Neuronal stem cell (in vitro differentiated cells): ENCODE measurements around the gene COX20.

ENCODE experiments used
- DNase-seq: peaks from one replicate; pipeline ENCODE4 v3.0.0-alpha.2; 2013; ENCODE audit warnings: low spot score
- H2AFZ ChIP-seq: one replicate; pipeline ENCODE4 v1.6.1; 2013; ENCODE audit warnings: mild to moderate bottlenecking, low read length, inconsistent platforms
- H2AK5ac ChIP-seq: 2 replicates; pipeline ENCODE4 v1.6.1; 2013; ENCODE audit warnings: low read depth, mild to moderate bottlenecking, inconsistent platforms, low read length, moderate library complexity, mixed read lengths
- H2BK120ac ChIP-seq: 2 replicates; pipeline ENCODE4 v1.6.1; 2013; ENCODE audit warnings: low read depth, mild to moderate bottlenecking, inconsistent platforms, low read length, moderate library complexity, mixed read lengths
- H2BK12ac ChIP-seq: one replicate; pipeline ENCODE4 v1.6.1; 2013; ENCODE audit warnings: low read length, inconsistent platforms
- H2BK15ac ChIP-seq: 2 replicates; pipeline ENCODE4 v1.6.1; 2013; ENCODE audit warnings: mild to moderate bottlenecking, low read length, inconsistent platforms, mixed read lengths
- H2BK5ac ChIP-seq: one replicate; pipeline ENCODE4 v1.6.1; 2013; ENCODE audit warnings: inconsistent platforms, mild to moderate bottlenecking, low read length, moderate library complexity
- H3K14ac ChIP-seq: one replicate; pipeline ENCODE4 v1.6.1; 2013; ENCODE audit warnings: low read length, inconsistent platforms
- H3K18ac ChIP-seq: 2 replicates; pipeline ENCODE4 v1.6.1; 2013; ENCODE audit warnings: low read length, inconsistent platforms
- H3K23ac ChIP-seq: 2 replicates; pipeline ENCODE4 v1.6.1; 2013; ENCODE audit warnings: low read depth, mild to moderate bottlenecking, mixed read lengths, low read length, inconsistent platforms; ENCODE audit not compliant: poor library complexity
- H3K27ac ChIP-seq: replicated peaks from 3 replicates; pipeline ENCODE4 v1.5.1; 2013; ENCODE audit warnings: low read length, inconsistent platforms
- H3K27me3 ChIP-seq, 3 experiments: 2 replicates each; pipeline ENCODE4 v1.6.1; 2013; ENCODE audit warnings: low read length in 3 of 3, mild to moderate bottlenecking in 2 of 3, inconsistent platforms in 1 of 3, low read depth in 1 of 3, mixed read lengths in 1 of 3, moderate library complexity in 1 of 3; ENCODE audit not compliant: control insufficient read depth in 3 of 3, insufficient read depth in 3 of 3
- H3K36me3 ChIP-seq, 2 donors: replicated peaks in 1 of 2; 2 replicates each; pipeline ENCODE4 v1.6.1; 2013; ENCODE audit warnings: low read length in 2 of 2; ENCODE audit not compliant: control insufficient read depth in 2 of 2, insufficient read depth in 2 of 2
- H3K4ac ChIP-seq: 2 replicates; pipeline ENCODE4 v1.6.1; 2013; ENCODE audit warnings: inconsistent platforms, mild to moderate bottlenecking, low read length, moderate library complexity
- H3K4me1 ChIP-seq, 2 donors: 1 replicate in 1 of 2; 2 replicates in 1 of 2; pipeline ENCODE4 v1.6.1; 2013; ENCODE audit warnings: low read length in 2 of 2, low read depth in 1 of 2; ENCODE audit not compliant: control insufficient read depth in 2 of 2, insufficient read depth in 1 of 2
- H3K4me2 ChIP-seq: one replicate; pipeline ENCODE4 v1.6.1; 2013; ENCODE audit warnings: mild to moderate bottlenecking, low read length, inconsistent platforms; ENCODE audit not compliant: insufficient read depth, poor library complexity, severe bottlenecking
- H3K4me3 ChIP-seq, 2 donors: 2 replicates each; pipeline ENCODE4 v1.5.1; 2013; ENCODE audit warnings: low read length in 2 of 2, mild to moderate bottlenecking in 2 of 2, inconsistent platforms in 1 of 2, moderate library complexity in 1 of 2
- H3K79me1 ChIP-seq: one replicate; pipeline ENCODE4 v1.6.1; 2013; ENCODE audit warnings: low read depth, mild to moderate bottlenecking, inconsistent platforms, low read length, moderate library complexity
- H3K9ac ChIP-seq: one replicate; pipeline ENCODE4 v1.6.1; 2013; ENCODE audit warnings: mild to moderate bottlenecking, low read depth, low read length, inconsistent platforms; ENCODE audit not compliant: poor library complexity
- H3K9me3 ChIP-seq, 2 donors: replicated peaks in 1 of 2; 2 replicates each; pipeline versions ENCODE3 to v1.6.1; 2013; ENCODE audit warnings: low read length in 2 of 2, mild to moderate bottlenecking in 2 of 2, inconsistent platforms in 1 of 2, low read depth in 1 of 2, mixed read lengths in 1 of 2, moderate library complexity in 1 of 2; ENCODE audit not compliant: control insufficient read depth in 2 of 2, insufficient read depth in 1 of 2
- H4K8ac ChIP-seq: one replicate; pipeline ENCODE4 v1.6.1; 2013; ENCODE audit warnings: low read depth, mild to moderate bottlenecking, inconsistent platforms, low read length, moderate library complexity
- H4K91ac ChIP-seq: one replicate; pipeline ENCODE4 v1.6.1; 2013; ENCODE audit warnings: low read length, low read depth, mild to moderate bottlenecking, inconsistent platforms; ENCODE audit not compliant: poor library complexity
- WGBS, 2 donors: extraction: QIAGEN DNeasy Blood & Tissue Kit; methylation state at CpG; one replicate each; pipeline ENCODE4 v1.1.7; 2013; ENCODE audit warnings: missing lambda C conversion rate in 2 of 2, mixed read lengths in 1 of 2; ENCODE audit not compliant: insufficient read length in 2 of 2, insufficient replicate concordance in 1 of 2; ENCODE audit errors: extremely low coverage in 2 of 2; 5-methylcytosine and 5-hydroxymethylcytosine counted together

The COX20 gene

DNA sequence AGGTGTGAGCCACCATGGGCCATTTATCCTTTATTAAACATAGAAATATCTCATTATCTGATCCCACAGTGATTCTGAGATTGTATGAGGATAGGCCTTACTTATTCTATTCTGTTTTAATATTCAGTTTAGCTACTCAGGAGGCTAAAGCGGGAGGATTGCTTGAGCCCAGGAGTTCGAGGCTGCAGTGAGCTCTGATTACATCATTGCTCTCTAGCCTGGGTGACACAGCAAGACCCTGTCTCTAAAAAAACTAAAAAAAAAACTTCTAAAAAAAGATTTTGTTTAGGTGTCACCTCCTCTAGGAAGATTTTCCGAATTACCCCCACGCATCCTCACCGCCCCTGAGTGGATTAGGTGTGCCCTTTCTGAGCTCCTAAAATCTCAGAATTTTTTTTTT lies 43.2 kb downstream of the COX20 start:
- Histone ChIP-seq H2BK12ac (no peak overlapping the region), H3K27me3 (peaks cover 0 to 4% (median 0%) of the 10 kb centered on the region in 3 experiments), H3K9me3 (no peaks in the 10 kb centered on the region), H3K14ac (no peak overlapping the region), H3K4me3 (no peak overlapping the region), H2BK5ac (no peak overlapping the region), H3K4me1 (peaks cover 3 to 4% of the 10 kb centered on the region in 2 donors), H3K4ac (no peak overlapping the region), H3K4me2 (no peak overlapping the region), H3K27ac (no peak overlapping the region), H3K23ac (no peak overlapping the region), H3K36me3 (no peaks in the 10 kb centered on the region), H3K9ac (no peak overlapping the region), H3K18ac (no peak overlapping the region), H3K79me1 (no peaks in the 10 kb centered on the region), H2AK5ac (no peak overlapping the region), H4K8ac (no peak overlapping the region), H2BK120ac (no peak overlapping the region), H2BK15ac (no peak overlapping the region), H2AFZ (no peak overlapping the region), H4K91ac (no peak overlapping the region)
- DNase-seq: no peak
- no CpG with 5 or more reads among the region's 5 CpGs for WGBS, 2 donors

DNA sequence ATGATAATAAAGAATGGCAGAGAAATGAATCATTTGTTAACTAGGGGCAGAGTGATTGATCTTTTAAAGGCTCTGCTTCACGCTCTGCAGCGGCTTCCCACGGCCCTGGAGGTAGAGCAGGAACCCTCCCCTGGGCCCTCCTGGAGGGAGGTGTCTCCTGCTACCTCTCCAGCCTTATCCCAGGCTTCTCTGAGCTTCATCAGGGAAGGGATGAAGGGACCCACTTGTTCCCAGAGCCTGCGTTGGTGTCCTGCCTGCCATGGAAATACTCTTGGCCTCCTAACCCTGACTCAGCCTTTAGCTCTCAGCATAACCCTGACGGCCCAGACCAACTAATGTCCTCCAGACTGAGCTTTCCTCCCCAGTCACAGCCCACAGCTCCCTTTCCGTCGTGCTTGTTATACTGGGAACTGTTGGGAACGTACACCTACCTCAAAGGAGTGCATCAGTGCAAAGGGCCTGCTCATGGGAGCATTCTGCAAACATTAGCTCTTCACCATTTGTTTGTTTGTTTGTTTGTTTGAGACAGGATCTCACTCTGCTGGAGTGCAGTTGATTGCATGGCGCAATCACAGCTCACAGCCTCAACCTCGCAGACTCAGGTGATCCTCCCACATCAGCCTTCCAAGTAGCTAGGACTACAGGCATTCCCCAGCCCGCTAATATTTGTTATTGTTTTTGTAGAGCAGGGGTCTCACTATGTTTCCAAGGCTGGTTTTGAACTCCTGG lies 46.3 kb downstream of the COX20 start:
- H3K4me1 ChIP-seq: no peaks in the 10 kb centered on the region
- no peak overlapping the region for H4K8ac ChIP-seq
- H2BK15ac ChIP-seq: no peak overlapping the region
- no peaks in the 10 kb centered on the region for H3K79me1 ChIP-seq
- H3K27me3 ChIP-seq: peaks cover 0 to 8% (median 0%) of the 10 kb centered on the region in 3 experiments
- H3K9ac ChIP-seq: no peak overlapping the region
- H3K4me3 ChIP-seq: no peak overlapping the region
- no peak overlapping the region for H3K14ac ChIP-seq
- no CpG with 5 or more reads among the region's 11 CpGs for WGBS, 2 donors
- H4K91ac ChIP-seq: no peak overlapping the region
- H3K23ac ChIP-seq: no peak overlapping the region
- H2BK12ac ChIP-seq: no peak overlapping the region
- no peak overlapping the region for H2BK120ac ChIP-seq
- no peak overlapping the region for H2AK5ac ChIP-seq
- no peak overlapping the region for H2BK5ac ChIP-seq
- H3K4me2 ChIP-seq: no peak overlapping the region
- no peaks in the 10 kb centered on the region for H3K36me3 ChIP-seq
- peak overlapping the region; percentile 67 for H2AFZ ChIP-seq
- no peaks in the 10 kb centered on the region for H3K9me3 ChIP-seq
- peak overlapping the region; percentile 72 for H3K18ac ChIP-seq
- DNase-seq: no peak
- no peak overlapping the region for H3K4ac ChIP-seq
- H3K27ac ChIP-seq: no peak overlapping the region

DNA sequence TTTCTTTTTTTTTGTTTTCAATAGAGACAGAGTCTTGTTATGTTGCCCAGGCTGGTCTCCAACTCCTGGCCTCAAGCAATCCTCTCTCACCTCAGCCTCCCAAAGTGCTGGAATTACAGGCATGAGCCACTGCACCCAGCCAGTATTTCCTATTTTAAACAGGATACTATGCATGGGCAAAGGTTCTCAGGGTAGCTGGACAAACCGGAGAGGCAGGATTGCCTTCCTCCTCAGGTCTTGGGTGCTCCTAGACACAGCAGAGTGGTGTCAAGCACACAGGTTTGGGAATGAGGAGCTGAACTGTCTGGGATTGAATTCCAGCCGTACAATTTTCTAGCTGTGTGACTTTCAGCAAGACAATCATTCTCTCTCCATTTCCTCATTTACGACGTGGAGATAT lies 51.8 kb downstream of the COX20 start:
- no peak overlapping the region for H2AK5ac ChIP-seq
- no CpG with 5 or more reads among the region's 4 CpGs for WGBS, 2 donors
- H3K27me3 ChIP-seq: peaks cover 0 to 4% (median 0%) of the 10 kb centered on the region in 3 experiments
- H3K27ac ChIP-seq: no peak overlapping the region
- no peak overlapping the region for H2BK120ac ChIP-seq
- no peak overlapping the region for H3K4ac ChIP-seq
- no peak overlapping the region for H2BK15ac ChIP-seq
- H3K9me3 ChIP-seq: no peaks in the 10 kb centered on the region
- no peak overlapping the region for H2AFZ ChIP-seq
- no peak overlapping the region for H3K4me3 ChIP-seq
- no peaks in the 10 kb centered on the region for H3K79me1 ChIP-seq
- no peak overlapping the region for H2BK12ac ChIP-seq
- H3K23ac ChIP-seq: no peak overlapping the region
- no peak overlapping the region for H3K18ac ChIP-seq
- no peaks in the 10 kb centered on the region for H3K36me3 ChIP-seq
- no peak for DNase-seq
- no peak overlapping the region for H4K8ac ChIP-seq
- no peak overlapping the region for H3K9ac ChIP-seq
- H3K14ac ChIP-seq: no peak overlapping the region
- H4K91ac ChIP-seq: no peak overlapping the region
- H2BK5ac ChIP-seq: no peak overlapping the region
- H3K4me1 ChIP-seq: no peaks in the 10 kb centered on the region
- no peak overlapping the region for H3K4me2 ChIP-seq

DNA sequence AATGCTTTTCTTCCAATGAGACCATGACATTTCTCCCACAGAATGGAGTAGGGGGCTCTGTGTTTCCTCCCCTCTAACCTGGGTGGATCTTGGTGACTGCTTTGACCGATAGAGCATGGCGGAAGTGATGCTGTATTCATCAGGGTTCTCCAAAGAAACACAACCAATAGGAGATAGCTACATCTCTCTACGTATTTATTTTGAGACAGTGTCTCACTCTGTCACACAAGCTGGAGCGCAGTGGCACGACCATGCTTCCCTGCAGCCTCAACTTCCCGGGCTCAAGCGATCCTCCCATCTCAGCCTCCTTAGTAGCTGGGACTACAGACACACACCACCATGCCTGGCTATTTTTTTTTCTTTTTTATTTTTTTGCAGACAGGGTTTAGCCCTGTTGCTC lies 58.4 kb downstream of the COX20 start:
- no peak overlapping the region for H4K91ac ChIP-seq
- no peak overlapping the region for H3K23ac ChIP-seq
- H3K4ac ChIP-seq: no peak overlapping the region
- no peak overlapping the region for H2AFZ ChIP-seq
- H3K4me3 ChIP-seq: no peak overlapping the region
- no CpG with 5 or more reads among the region's 7 CpGs for WGBS, 2 donors
- no peak overlapping the region for H4K8ac ChIP-seq
- no peaks in the 10 kb centered on the region for H3K9me3 ChIP-seq
- DNase-seq: no peak
- H3K14ac ChIP-seq: no peak overlapping the region
- no peak overlapping the region for H2BK120ac ChIP-seq
- no peaks in the 10 kb centered on the region for H3K79me1 ChIP-seq
- no peak overlapping the region for H3K18ac ChIP-seq
- no peaks in the 10 kb centered on the region for H3K36me3 ChIP-seq
- no peak overlapping the region for H2BK15ac ChIP-seq
- no peak overlapping the region for H2BK12ac ChIP-seq
- no peak overlapping the region for H2BK5ac ChIP-seq
- H2AK5ac ChIP-seq: no peak overlapping the region
- no peaks in the 10 kb centered on the region for H3K4me1 ChIP-seq
- H3K27ac ChIP-seq: no peak overlapping the region
- H3K4me2 ChIP-seq: no peak overlapping the region
- H3K9ac ChIP-seq: no peak overlapping the region
- H3K27me3 ChIP-seq: no peaks in the 10 kb centered on the region
